Gastroesophageal sphincter (tissue), 3 donors: ENCODE measurements around the gene WASHC2A.
"Not testable (repeated sequence)": the region's sequence is repeated elsewhere in the genome, so short reads cannot be mapped to it uniquely, and the experiment has no call there.

Source experiments
- EP300 ChIP-seq: sonication (generic); formaldehyde crosslinking; IDR thresholded peaks from one replicate; pipeline ENCODE4 v1.6.1; 2017; ENCODE audit warnings: antibody characterized with exemption, mild to moderate bottlenecking
- POLR2A ChIP-seq, 2 donors: fragments of 450-650 bp; IDR thresholded peaks; one replicate each; pipeline ENCODE4 v1.6.1; 2017; ENCODE audit warnings: antibody characterized with exemption in 2 of 2, mild to moderate bottlenecking in 2 of 2, moderate library complexity in 1 of 2
- POLR2AphosphoS5 ChIP-seq: sonication (generic); formaldehyde crosslinking; IDR thresholded peaks from one replicate; pipeline ENCODE4 v1.6.1; 2017; ENCODE audit warnings: antibody characterized with exemption
- TF ChIP-seq, protein P1 (sequence below), 4 experiments: fragments of 200-600 bp in 2 of 4; fragments of 450-650 bp in 2 of 4; sonication (generic) in 1 of 4; IDR thresholded peaks; one replicate each; pipeline ENCODE4 v1.5.1; 2017 to 2019; ENCODE audit warnings: antibody characterized with exemption in 4 of 4, mild to moderate bottlenecking in 2 of 4, moderate library complexity in 2 of 4

DNA sequence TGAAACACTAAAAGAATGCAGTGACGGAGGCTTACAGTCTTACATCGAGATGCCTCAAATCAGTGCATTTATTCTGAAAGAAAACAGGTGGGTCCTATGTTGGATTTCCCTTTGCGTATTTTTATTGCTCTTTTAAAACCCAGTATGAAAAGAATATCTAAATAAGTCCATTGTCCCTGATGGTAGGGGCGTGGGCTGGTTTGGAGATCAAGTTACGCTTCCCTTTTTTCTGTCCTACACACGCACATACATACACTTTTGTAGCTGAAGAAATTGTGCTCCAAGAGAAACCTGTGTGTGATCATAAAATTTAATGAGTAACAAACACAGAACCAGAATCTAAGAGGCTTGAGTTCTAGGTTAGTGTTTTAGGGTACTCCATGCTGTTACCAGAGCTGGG is 64.6 kb downstream of the WASHC2A start:
- TF ChIP-seq, protein P1, sequence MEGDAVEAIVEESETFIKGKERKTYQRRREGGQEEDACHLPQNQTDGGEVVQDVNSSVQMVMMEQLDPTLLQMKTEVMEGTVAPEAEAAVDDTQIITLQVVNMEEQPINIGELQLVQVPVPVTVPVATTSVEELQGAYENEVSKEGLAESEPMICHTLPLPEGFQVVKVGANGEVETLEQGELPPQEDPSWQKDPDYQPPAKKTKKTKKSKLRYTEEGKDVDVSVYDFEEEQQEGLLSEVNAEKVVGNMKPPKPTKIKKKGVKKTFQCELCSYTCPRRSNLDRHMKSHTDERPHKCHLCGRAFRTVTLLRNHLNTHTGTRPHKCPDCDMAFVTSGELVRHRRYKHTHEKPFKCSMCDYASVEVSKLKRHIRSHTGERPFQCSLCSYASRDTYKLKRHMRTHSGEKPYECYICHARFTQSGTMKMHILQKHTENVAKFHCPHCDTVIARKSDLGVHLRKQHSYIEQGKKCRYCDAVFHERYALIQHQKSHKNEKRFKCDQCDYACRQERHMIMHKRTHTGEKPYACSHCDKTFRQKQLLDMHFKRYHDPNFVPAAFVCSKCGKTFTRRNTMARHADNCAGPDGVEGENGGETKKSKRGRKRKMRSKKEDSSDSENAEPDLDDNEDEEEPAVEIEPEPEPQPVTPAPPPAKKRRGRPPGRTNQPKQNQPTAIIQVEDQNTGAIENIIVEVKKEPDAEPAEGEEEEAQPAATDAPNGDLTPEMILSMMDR (IDR thresholded peaks at IDR 0.05), result not testable (repeated sequence)
- not testable (repeated sequence) for TF ChIP-seq POLR2A (IDR thresholded peaks at IDR 0.05); POLR2AphosphoS5; EP300
